NCI-H1436 (cell line): Measurements from ENCODE around the gene SP6.

ENCODE experiments used
- DNase-seq: peaks from one replicate; lab custom pipeline; 2025; lab: John Stamatoyannopoulos, UW

SP6 gene

DNA sequence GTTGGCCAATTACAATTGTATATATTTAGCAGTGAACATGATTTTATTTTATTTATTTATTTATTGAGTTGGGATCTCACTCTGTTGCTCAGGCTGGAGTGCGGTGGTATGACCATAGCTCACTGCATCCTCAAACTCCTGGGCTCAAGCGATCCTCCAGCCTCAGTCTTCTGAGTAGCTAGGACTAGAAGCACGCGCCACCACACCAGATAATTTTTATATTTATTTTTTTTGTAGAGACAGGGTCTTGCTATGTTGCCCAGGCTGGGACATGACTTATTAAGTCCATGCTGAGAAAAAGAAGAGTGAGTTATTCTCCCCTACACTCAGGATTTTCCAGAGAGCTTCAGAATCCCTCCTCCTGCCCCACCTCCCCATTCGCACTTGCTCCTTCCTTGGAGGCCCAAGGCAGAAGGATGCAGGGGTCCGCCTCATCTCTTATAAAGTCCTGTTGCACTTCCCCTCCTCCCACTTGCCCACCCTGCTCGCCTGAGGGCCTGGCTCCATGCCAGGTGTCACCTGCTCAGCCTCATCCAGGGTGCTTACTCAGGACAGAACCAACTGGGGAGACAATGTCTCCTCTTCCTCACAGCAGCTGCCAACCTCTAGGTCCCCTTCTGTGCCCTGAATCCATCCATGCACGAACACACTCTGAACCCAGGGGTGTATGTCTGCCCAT is 29.0 kb upstream of the SP6 start:
- no peak for DNase-seq

- DNase-seq, result no peak
Observed at GRCh38 chr17:47879028-47879585, 28.1 kb upstream of the SP6 start.

GRCh38 chr17:47878203-47879027 is 27.5 kb upstream of the SP6 start:
- DNase-seq, result no peak

GRCh38 chr17:47877368-47878034 is 26.5 kb upstream of the SP6 start:
- no peak for DNase-seq

DNA sequence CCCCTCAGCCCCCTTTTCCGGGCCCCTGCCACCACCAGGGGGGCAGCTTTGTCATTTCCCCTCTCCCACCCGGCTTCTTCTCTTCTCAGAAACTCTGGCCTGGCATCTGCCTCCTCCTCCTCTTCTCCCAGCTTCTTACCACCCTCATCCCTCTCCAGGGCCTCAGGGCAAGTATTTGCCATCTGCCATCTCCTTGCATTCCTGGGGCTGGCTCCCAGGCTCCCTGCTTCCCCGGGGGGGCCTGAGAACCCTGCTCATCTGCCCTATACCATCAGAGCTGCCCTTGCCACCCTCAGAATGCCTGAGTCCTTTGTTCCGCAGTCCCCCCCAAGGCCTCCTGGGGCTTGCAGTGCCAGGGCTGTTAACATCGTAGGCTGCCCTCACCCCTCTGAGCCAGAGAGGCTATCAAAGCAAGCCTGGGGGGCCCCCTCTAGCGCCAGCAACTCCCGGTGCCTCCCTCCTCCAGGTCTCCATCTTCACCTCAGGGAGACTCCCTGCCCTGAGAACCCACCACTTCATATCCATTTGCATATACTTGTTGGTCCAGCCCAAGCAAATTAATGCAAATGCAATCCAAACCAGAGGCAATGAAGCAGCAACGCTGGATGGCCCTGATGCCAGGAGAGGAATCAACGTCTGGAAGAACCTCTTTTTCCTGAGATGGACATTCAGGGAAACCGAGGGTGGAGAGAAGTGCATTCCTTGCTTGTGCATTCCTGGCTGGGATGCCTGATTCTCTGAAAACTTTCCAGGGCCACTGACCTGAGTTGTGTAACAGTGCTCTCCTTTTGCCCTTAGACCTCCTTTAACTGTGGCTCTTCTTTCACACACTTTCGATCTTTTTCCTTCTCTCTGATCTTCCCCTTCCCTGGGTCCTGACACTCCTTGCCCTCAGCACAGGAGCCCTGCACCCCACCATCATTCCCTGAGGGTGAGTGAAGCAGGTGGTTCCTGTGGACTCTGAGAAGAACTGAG is 24.3 kb upstream of the SP6 start:
- DNase-seq, result no peak

DNA sequence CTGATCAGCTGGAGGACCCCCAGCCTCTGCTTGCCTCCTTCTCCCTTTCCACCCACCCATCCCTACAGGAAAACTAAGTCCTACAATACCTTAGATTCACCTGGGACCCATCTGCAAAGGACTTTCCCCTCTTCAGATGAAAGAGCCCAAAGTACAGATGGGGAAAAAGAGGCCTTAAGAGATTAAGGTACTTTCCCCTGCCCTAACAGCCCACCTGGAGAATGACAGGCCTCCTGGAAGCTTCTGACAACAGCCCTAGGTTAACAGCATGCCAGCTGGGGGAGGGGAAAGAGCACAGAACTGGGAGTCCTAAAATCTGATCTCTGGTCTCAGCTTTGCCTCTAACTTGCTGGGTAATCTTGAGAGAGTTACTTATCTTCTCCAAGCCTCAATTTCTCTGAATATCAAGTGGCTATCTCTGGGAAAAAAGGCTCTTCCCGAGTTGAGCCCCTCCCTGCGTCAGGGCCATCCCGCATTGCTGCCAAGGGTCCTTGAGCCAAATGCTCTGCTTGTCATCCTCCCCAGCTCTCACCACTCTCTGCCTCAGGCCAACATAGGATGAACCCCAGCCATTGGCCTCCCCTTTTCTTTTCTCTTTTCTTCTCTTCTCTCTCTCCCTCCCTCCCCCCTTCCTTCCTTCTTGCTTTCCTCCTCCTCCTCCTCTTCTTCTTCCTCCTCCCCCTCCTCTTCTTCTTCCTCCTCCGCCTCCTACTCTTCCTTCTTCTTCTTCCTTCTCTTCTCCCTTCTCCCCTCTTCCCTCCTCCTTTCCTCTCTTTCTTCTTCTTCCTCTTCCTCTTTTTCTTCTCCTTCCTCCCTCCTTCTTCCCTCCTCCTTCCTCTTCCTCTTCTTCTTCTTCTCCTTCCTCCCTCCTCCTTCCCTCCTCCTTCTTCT is 22.5 kb upstream of the SP6 start:
- DNase-seq, result no peak

DNA sequence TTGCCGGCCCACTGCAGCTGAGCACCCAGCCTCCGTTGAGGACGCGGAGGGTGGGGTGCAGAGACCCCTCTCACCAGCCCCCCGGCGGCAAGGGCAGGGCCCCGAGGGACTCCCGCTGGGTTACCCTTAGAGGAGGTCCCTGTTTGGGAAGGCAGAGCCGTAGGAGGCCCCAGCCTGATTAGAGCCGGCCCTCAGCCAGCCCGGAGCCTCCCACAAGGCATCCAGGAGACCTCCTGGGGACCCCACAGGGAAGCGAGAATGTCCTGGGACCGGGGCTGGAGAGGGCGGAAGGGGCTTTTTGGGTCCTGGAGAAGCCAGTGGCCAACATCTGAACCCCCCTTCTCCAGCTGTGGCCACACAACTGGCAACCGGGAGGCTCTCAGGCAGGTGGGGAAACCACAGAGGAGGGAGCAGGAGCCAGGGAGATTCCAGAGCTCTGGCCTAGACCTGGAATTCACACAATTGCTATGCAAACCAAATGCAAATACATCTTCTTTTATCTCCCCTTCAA is 21.7 kb upstream of the SP6 start:
- DNase-seq, result no peak

DNA sequence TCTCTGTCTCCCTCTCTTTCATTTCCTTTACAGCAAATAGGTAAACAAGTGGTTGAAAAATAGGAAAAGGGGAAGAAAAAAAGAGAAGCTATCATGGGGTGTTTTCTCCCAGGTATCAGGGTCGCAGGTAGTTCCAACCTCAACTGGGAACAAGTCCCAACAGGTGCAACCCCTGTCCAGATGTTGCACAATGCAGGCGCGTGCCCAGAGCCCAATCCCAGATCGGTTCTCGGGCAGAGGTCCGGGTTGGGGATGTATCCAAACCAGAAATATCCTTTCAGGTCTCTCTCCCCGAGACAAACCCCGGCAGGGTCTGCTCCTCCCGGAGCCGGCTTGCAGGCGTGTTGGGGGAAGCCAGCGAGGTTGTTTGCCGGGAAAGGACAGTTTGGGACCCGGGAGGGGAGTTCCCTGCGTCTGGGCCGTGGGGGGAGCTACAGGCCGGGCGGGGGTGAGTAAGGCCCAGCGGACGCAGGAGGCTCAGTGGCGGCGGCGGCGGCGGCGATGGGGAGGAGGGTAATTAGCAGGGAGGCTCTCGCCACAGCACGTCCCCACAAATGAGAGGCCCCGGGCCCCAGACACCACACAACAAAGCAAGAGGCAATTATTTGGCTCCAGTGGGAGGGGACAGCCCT is 21.2 kb upstream of the SP6 start:
- DNase-seq, result peak; percentile 27

GRCh38 chr17:47871048-47871447 is 20.1 kb upstream of the SP6 start:
- DNase-seq, result no peak

DNA sequence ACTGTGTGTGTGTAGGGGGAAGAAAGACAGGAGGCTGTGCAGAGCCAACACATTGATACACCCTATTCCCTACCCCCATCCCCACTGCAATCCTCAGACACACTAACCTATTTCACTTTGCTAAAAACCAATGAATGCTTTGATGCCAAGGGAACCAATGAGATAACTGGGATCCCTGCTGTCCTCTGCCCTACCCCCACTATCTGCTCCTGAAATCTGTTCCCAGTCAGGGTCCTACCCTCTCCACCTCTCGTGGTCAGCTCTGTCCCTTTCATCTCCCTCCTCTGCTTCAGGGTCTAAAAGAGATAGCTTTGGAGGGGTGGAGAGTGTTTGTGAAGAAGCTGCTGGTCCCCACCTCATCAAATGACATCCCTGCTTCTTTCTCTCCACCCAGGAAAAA is 19.1 kb upstream of the SP6 start:
- no peak for DNase-seq

DNA sequence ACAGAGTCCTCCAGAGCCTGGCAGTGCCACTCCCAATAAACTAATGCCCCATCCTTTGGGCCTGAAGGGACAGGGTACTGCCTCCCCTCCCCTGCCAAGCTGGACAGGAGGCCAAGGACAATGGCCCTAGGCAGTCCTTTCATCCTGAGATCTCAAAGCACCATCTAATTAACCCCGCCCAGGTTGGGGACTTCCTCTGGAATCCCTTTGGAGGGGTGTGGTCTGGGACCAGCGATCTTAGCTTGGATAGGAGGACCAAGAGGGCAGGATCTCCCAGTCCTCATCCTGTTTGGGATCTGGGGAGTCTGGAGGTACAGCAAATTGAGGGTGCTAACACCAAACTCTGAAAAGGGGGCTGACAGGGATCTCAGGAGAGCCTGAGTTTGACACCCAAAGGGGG is 18.2 kb upstream of the SP6 start:
- no peak for DNase-seq

- no peak for DNase-seq
Observed at GRCh38 chr17:47867813-47868533, 17.0 kb upstream of the SP6 start.

- DNase-seq, result no peak
Observed at GRCh38 chr17:47866941-47867340, 16.0 kb upstream of the SP6 start.

GRCh38 chr17:47864791-47865216 is 13.8 kb upstream of the SP6 start:
- DNase-seq, result peak; percentile 23

- no peak for DNase-seq
Observed at GRCh38 chr17:47862621-47863440, 11.9 kb upstream of the SP6 start.

- DNase-seq, result no peak
Observed at GRCh38 chr17:47860386-47860785, 9.4 kb upstream of the SP6 start.

GRCh38 chr17:47857551-47858455 is 6.8 kb upstream of the SP6 start:
- no peak for DNase-seq
